ENCODE data around the gene KREMEN2.

KREMEN2 gene

DNA sequence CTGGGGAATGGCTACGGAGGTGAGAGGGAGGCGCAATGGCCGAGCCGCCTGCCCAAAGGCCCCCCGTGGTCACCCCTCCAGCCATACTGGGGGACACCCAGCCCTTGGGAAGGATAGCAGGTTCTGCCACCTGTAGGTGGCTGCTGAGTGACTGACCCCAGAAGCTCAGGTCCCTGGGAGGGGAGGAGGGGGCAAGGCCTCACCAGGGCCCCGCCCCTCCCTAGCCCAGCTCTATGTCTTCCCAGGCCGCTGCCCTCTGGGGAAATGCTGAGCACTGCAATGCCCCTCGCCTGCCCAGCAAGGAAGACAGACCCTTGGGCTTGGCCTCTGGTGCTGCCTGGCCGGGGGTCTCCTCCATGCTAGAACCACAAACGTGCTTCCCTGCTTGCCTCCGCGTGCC is 37.2 kb downstream of the KREMEN2 start:
- in situ Hi-C loops (cut with MboI; ENCODE audit: low sequenced_read_pairs): no loop called here

- in situ Hi-C loops (cut with MboI; ENCODE audit: low sequenced_read_pairs): no loop called here
Observed at GRCh38 chr16:3003582-3004270, 39.7 kb downstream of the KREMEN2 start.

DNA sequence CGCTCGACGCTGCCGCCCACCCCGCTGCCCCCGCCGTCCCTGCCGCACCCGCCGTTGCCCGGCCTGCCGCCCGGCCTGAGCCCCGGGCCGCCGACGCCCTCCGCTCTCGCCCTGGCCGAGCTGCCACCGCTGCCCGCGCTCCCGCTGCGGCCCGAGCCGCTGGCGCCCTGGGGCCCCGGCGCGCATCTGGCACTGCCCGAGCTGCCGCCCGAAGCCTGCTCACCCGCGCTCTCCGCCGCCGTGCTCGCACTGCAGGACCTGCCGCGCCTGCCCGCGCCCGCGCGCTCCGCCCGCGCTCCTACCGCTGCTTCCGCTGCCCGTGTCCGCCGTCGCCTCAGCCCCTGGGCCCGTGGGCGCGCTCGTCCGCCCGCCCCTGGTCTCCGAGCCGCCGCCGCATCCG is 40.2 kb downstream of the KREMEN2 start:
- in situ Hi-C loops (cut with MboI; ENCODE audit: low sequenced_read_pairs): no loop called here

GRCh38 chr16:3004781-3005284 is 40.8 kb downstream of the KREMEN2 start:
- in situ Hi-C loops (cut with MboI; ENCODE audit: low sequenced_read_pairs): no loop called here

- in situ Hi-C loops (cut with MboI; ENCODE audit: low sequenced_read_pairs): no loop called here
Observed at GRCh38 chr16:3007059-3007956, 43.2 kb downstream of the KREMEN2 start.

- in situ Hi-C loops (cut with MboI; ENCODE audit: low sequenced_read_pairs): no loop called here
Observed at GRCh38 chr16:3007957-3008689, 44.0 kb downstream of the KREMEN2 start.

DNA sequence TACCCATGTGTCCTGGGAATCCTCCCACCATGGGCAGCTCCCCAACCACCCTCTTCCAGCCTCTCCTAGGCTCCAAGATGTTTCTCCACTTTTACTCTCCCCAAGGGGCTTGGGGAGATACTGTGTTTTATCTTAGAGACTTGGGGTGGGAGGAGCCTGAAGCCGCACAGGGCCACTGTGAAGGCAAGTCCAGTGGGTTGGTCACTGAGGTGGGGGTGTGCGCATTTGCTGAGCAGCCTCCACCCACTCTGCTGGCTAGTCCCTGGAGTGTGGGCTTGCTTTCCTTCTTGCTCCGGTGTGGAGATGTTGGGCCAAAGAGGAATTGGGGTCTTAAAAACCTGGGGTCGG is 44.6 kb downstream of the KREMEN2 start:
- in situ Hi-C loops (cut with MboI; ENCODE audit: low sequenced_read_pairs): no loop called here

DNA sequence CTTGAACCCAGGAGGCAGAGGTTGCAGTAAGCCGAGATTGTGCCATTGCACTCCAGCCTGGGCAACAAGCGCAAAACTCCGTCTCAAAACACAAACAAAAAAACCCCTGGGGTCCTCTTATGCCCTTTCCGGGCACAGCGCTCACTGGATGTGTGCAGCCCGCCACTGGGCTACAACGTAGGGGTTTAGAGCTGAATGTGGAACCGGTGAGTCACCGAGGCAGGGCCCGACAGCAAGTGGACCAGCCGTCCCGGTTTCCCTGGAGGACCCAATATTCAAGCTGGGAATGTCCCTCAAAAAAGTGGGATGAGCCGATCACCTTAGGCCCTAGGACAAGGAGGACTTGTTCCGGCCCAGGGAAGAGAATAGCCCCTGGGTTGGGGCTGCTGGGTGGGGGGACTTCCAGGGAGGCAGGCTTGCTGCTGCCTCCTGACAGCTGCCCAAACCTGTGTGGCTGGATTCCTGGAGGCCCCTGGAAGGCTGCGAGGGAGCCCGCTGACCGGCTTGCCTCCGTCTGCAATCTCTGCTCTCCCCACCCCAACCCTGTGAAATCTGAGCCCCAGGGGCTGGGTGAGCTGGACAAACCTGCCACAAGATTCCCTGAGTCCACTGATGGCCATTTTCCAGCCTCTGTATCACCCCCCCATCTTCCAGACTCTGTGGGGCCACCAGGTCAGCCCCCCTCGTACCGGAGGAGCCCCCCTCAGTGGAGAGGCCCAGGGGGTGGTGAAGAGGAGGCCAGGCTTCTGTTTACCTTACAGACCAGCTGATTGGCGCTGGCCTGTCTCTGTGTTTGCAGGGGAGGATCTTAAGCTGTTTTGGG is 45.7 kb downstream of the KREMEN2 start:
- in situ Hi-C loops (cut with MboI; ENCODE audit: low sequenced_read_pairs): no loop called here

DNA sequence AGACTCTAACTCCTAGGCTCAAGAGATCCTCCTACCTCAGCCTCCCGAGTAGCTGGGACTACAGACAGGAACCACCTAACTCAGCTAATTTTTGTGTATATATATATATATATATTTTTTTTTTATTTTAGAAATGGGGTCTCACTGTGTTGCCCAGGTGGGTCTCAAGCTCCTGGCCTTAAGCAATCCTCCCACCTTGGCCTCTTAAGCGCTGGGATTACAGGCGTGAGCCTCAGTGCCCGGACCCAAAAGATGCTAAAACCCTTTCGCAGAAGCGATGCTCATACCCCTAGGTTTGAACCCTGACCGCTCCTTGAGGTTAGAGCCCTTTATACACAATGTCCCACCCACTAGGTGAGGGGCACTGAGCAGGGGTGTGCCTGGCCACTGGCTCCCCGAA is 46.4 kb downstream of the KREMEN2 start:
- in situ Hi-C loops (cut with MboI; ENCODE audit: low sequenced_read_pairs): no loop called here

DNA sequence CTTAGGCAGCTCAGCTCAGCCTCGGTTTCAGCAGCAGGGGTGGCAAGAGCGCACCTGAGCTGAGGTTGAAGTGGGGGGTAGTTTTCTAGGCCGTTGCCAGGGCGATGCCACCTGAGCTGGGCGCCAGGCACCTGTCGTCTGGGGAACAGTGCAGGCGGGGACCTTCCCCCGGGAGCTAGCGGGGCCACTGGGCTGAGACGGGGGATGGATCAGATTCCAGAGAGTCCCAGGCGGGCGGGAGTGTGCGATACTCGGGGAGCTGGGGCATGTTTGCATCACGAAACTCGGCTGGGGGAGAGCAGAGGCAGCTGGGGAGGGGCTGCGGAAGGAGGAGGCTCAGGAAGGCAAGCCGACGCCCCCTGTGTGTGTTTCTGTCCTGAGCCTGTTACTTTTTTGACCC is 48.2 kb downstream of the KREMEN2 start:
- in situ Hi-C loops (cut with MboI; ENCODE audit: low sequenced_read_pairs): no loop called here

GRCh38 chr16:3012828-3013420 is 48.8 kb downstream of the KREMEN2 start, which contains the start of gene CLDN9:
TSS of gene CLDN9 (plus strand) at chr16:3012923. CDS start at chr16:3013363, 440 bp downstream.
- in situ Hi-C loops (cut with MboI; ENCODE audit: low sequenced_read_pairs): no loop called here

DNA sequence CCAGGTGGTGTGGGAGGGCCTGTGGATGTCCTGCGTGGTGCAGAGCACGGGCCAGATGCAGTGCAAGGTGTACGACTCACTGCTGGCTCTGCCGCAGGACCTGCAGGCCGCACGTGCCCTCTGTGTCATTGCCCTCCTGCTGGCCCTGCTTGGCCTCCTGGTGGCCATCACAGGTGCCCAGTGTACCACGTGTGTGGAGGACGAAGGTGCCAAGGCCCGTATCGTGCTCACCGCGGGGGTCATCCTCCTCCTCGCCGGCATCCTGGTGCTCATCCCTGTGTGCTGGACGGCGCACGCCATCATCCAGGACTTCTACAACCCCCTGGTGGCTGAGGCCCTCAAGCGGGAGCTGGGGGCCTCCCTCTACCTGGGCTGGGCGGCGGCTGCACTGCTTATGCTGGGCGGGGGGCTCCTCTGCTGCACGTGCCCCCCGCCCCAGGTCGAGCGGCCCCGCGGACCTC is 49.4 kb downstream of the KREMEN2 start:
- in situ Hi-C loops (cut with MboI; ENCODE audit: low sequenced_read_pairs): no loop called here

- in situ Hi-C loops (cut with MboI; ENCODE audit: low sequenced_read_pairs): no loop called here
Observed at GRCh38 chr16:3013998-3014690, 50.1 kb downstream of the KREMEN2 start.

DNA sequence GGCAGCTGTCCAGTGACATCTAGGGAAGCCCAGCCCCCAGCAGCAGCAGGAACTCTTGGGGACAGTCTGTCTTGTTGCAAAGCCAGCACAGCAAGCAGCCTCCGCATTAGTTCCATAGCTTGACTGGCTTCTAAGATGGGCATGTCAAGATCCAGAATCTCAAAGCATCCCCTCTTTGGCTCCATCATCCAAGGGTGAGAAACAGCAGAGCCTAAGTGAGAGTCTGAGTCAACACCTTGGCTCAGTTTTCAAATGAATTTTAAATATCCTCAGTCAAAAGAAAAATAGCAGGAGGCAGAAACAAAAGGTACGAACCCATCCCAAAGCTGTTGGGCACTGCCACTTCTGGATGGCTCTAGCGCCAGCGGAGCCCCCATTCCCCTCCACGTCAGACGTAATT is 50.9 kb downstream of the KREMEN2 start:
- in situ Hi-C loops (cut with MboI; ENCODE audit: low sequenced_read_pairs): no loop called here

GRCh38 chr16:3015865-3016521 is 51.9 kb downstream of the KREMEN2 start:
- in situ Hi-C loops (cut with MboI; ENCODE audit: low sequenced_read_pairs): no loop called here

GRCh38 chr16:3017344-3017743 is 53.3 kb downstream of the KREMEN2 start:
- in situ Hi-C loops (cut with MboI; ENCODE audit: low sequenced_read_pairs): no loop called here
